H1 (cell line): ENCODE results near the gene ZNF292. TPM values are rescaled to one million over a fixed set of nuclear protein-coding genes. Genes with fewer than 3 reads are reported as not detected.

Experiments
- CTCF ChIA-PET: fragments of 300-600 bp; sonication (Branson Sonifier 250); formaldehyde crosslinking; loops from one replicate; lab custom pipeline; 2021; ENCODE audit not compliant: partially characterized antibody; lab: Charles Lee
- POLR2A ChIA-PET: fragments of 300-600 bp; sonication (Branson Sonifier 250); formaldehyde crosslinking; loops from one replicate; lab custom pipeline; 2021; ENCODE audit warnings: inconsistent platforms; ENCODE audit not compliant: partially characterized antibody; lab: Charles Lee
- DNase-seq, 2 experiments: peaks; one replicate each; pipeline versions ENCODE4 v3.0.0 to v3.0.0-alpha.2; 2010 to 2022; ENCODE audit warnings: low spot score in 2 of 2, low read depth in 1 of 2, mixed read lengths in 1 of 2
- FAIRE-seq: peaks from 2 replicates; lab custom pipeline; 2011; peaks lifted over from hg19 to GRCh38; lab: Jason Lieb, UNC
- H2AFZ ChIP-seq: 2 replicates; pipeline ENCODE4 v1.8.1; 2012; ENCODE audit warnings: low read length, inconsistent platforms
- H2AK5ac ChIP-seq: 2 replicates; pipeline ENCODE4 v1.6.1; 2013; ENCODE audit warnings: low read depth, low read length
- H2BK120ac ChIP-seq: replicated peaks from 2 replicates; pipeline ENCODE3; 2013; ENCODE audit warnings: low read depth, low read length, inconsistent platforms
- H2BK12ac ChIP-seq: 2 replicates; pipeline ENCODE4 v1.6.1; 2013; ENCODE audit warnings: low read depth, low read length
- H2BK15ac ChIP-seq: 2 replicates; pipeline ENCODE4 v1.6.1; 2013; ENCODE audit warnings: low read length
- H2BK20ac ChIP-seq: 2 replicates; pipeline ENCODE4 v1.6.1; 2013; ENCODE audit warnings: low read length
- H2BK5ac ChIP-seq: 2 replicates; pipeline ENCODE4 v1.6.1; 2013; ENCODE audit warnings: low read depth, low read length
- H3K14ac ChIP-seq: 2 replicates; pipeline ENCODE4 v1.6.1; 2013; ENCODE audit warnings: inconsistent platforms; ENCODE audit not compliant: insufficient read length
- H3K18ac ChIP-seq: 2 replicates; pipeline ENCODE4 v1.6.1; 2013; ENCODE audit warnings: low read length; ENCODE audit errors: extremely low read depth
- H3K23ac ChIP-seq: 2 replicates; pipeline ENCODE4 v1.6.1; 2013; ENCODE audit warnings: inconsistent platforms; ENCODE audit not compliant: insufficient read length
- H3K23me2 ChIP-seq: 2 replicates; pipeline ENCODE4 v1.6.1; 2013; ENCODE audit warnings: low read depth, low read length
- H3K27ac ChIP-seq: 2 replicates; pipeline ENCODE4 v1.6.1; 2011; ENCODE audit warnings: low read depth, low read length, inconsistent platforms
- H3K27me3 ChIP-seq, 4 experiments: replicated peaks in 1 of 4; 1 replicate in 1 of 4; 2 replicates in 3 of 4; pipeline versions ENCODE4 v1.6.1 to v1.8.1; 2011 to 2013; ENCODE audit warnings: low read length in 3 of 4, mild to moderate bottlenecking in 3 of 4, inconsistent platforms in 2 of 4, mixed read lengths in 2 of 4, moderate library complexity in 1 of 4; ENCODE audit not compliant: control insufficient read depth in 3 of 4, insufficient read depth in 3 of 4; ENCODE audit errors: extremely low read depth in 1 of 4
- H3K36me3 ChIP-seq, 4 experiments: 2 replicates each; pipeline versions ENCODE4 v1.6.1 to v1.8.1; 2011 to 2013; ENCODE audit warnings: mild to moderate bottlenecking in 4 of 4, low read length in 3 of 4, moderate library complexity in 2 of 4, control low read depth in 1 of 4, inconsistent platforms in 1 of 4; ENCODE audit not compliant: insufficient read depth in 4 of 4, control insufficient read depth in 2 of 4
- H3K4ac ChIP-seq: replicated peaks from 2 replicates; pipeline ENCODE3; 2013; ENCODE audit warnings: low read length, low read depth, mixed read lengths, inconsistent platforms; ENCODE audit not compliant: insufficient read length
- H3K4me1 ChIP-seq, 4 experiments: replicated peaks in 1 of 4; 1 replicate in 1 of 4; 2 replicates in 3 of 4; pipeline versions ENCODE4 v1.6.1 to v1.8.1; 2011 to 2013; ENCODE audit warnings: low read length in 3 of 4, inconsistent platforms in 2 of 4, mixed read lengths in 1 of 4; ENCODE audit not compliant: insufficient read depth in 4 of 4, control insufficient read depth in 3 of 4
- H3K4me2 ChIP-seq, 2 experiments: 2 replicates each; pipeline versions ENCODE4 v1.6.1 to v1.8.1; 2011 to 2013; ENCODE audit warnings: low read depth in 2 of 2, low read length in 2 of 2, control low read depth in 1 of 2, inconsistent platforms in 1 of 2, mild to moderate bottlenecking in 1 of 2; ENCODE audit not compliant: insufficient read depth in 1 of 2
- H3K4me3 ChIP-seq, 4 experiments: fragments of 200-600, 300-600 bp in 1 of 4; sonication (generic), shearing (Covaris generic), sonication (Bioruptor Twin) in 1 of 4; 2 replicates each; pipeline versions ENCODE4 v1.5.1 to v1.8.1; 2011 to 2016; ENCODE audit warnings: low read length in 4 of 4, low read depth in 3 of 4, control low read depth in 2 of 4, inconsistent platforms in 2 of 4, mild to moderate bottlenecking in 2 of 4, mixed read lengths in 1 of 4, moderate library complexity in 1 of 4; ENCODE audit not compliant: insufficient read depth in 2 of 4; ENCODE audit errors: extremely low read depth in 1 of 4
- H3K56ac ChIP-seq: replicated peaks from 2 replicates; pipeline ENCODE3; 2013; ENCODE audit warnings: low read depth, mild to moderate bottlenecking, mixed read lengths, low read length, inconsistent platforms; ENCODE audit not compliant: insufficient read length
- H3K79me1 ChIP-seq: 2 replicates; pipeline ENCODE4 v1.6.1; 2013; ENCODE audit warnings: low read depth, low read length, control low read depth
- H3K79me2 ChIP-seq, 2 experiments: 2 replicates each; pipeline versions ENCODE4 v1.6.1 to v1.8.1; 2012 to 2013; ENCODE audit warnings: low read length in 2 of 2, mild to moderate bottlenecking in 2 of 2, inconsistent platforms in 1 of 2; ENCODE audit not compliant: insufficient read depth in 2 of 2, control insufficient read depth in 1 of 2
- H3K9ac ChIP-seq, 4 experiments: replicated peaks in 1 of 4; 1 replicate in 1 of 4; 2 replicates in 3 of 4; pipeline versions ENCODE4 v1.6.1 to v1.8.1; 2011 to 2013; ENCODE audit warnings: low read depth in 3 of 4, low read length in 3 of 4, control low read depth in 2 of 4, mild to moderate bottlenecking in 2 of 4, moderate library complexity in 2 of 4, inconsistent platforms in 1 of 4; ENCODE audit errors: extremely low read depth in 1 of 4
- H3K9me3 ChIP-seq, 2 experiments: 2 replicates each; pipeline versions ENCODE4 v1.6.1 to v1.8.1; 2012 to 2013; ENCODE audit warnings: mild to moderate bottlenecking in 2 of 2, moderate library complexity in 2 of 2, control low read depth in 1 of 2, inconsistent platforms in 1 of 2, low read depth in 1 of 2, low read length in 1 of 2, mixed read lengths in 1 of 2; ENCODE audit not compliant: insufficient read depth in 2 of 2
- H4K20me1 ChIP-seq, 2 experiments: replicated peaks in 1 of 2; 2 replicates each; pipeline versions ENCODE3 to v1.8.1; 2011 to 2013; ENCODE audit warnings: inconsistent platforms in 2 of 2, low read length in 2 of 2, mild to moderate bottlenecking in 1 of 2; ENCODE audit not compliant: insufficient read depth in 2 of 2, control insufficient read depth in 1 of 2
- H4K5ac ChIP-seq: 2 replicates; pipeline ENCODE4 v1.6.1; 2013; ENCODE audit warnings: low read length, low read depth, mixed read lengths, inconsistent platforms; ENCODE audit not compliant: insufficient read length
- H4K8ac ChIP-seq: 2 replicates; pipeline ENCODE4 v1.8.0; 2013; ENCODE audit warnings: mild to moderate bottlenecking, moderate library complexity, low read length, inconsistent platforms; ENCODE audit not compliant: insufficient read depth; ENCODE audit errors: extremely low read depth
- H4K91ac ChIP-seq: replicated peaks from 2 replicates; pipeline ENCODE3; 2013; ENCODE audit warnings: low read length, mixed read lengths, inconsistent platforms; ENCODE audit not compliant: insufficient read length
- FOSL1 ChIP-seq: IDR thresholded peaks from 2 replicates; pipeline ENCODE4 v1.6.1; 2011; ENCODE audit warnings: mild to moderate bottlenecking, low read depth, low read length, moderate library complexity; ENCODE audit not compliant: insufficient read depth
- RNF2 ChIP-seq: fragments of 200-900, 300-1000 bp; sonication (generic); IDR thresholded peaks from 2 replicates; pipeline ENCODE4 v1.7.1; 2016; ENCODE audit warnings: borderline replicate concordance, low read depth, mild to moderate bottlenecking, antibody characterized with exemption, low read length; ENCODE audit not compliant: poor library complexity, severe bottlenecking; ENCODE audit errors: missing control alignments
- WGBS, 2 experiments: shearing (Covaris generic) in 1 of 2; methylation state at CpG; one replicate each; pipeline versions ENCODE4 v1.1.6 to v1.1.7; 2013 to 2015; ENCODE audit warnings: low lambda C conversion rate in 2 of 2, mixed read lengths in 2 of 2, inconsistent platforms in 1 of 2, low coverage in 1 of 2, missing lambda C conversion rate in 1 of 2; ENCODE audit not compliant: insufficient replicate concordance in 2 of 2, insufficient coverage in 1 of 2, insufficient read length in 1 of 2; ENCODE audit errors: extremely low coverage in 1 of 2, missing lambda C conversion rate in 1 of 2; 5-methylcytosine and 5-hydroxymethylcytosine counted together
- polyA plus RNA-seq, 7 experiments: library from polyadenylated mRNA; depleted of rRNA in 3 of 7; stranded (reverse) in 5 of 7; unstranded in 2 of 7; fragments of >200 nt in 5 of 7; fragments of 200-250 nt in 2 of 7; gene quantifications; 1 replicate in 5 of 7; 2 replicates in 1 of 7; 4 replicates in 1 of 7; pipeline versions ENCODE4 v1.2.1 to v1.2.3, GENCODE V29; 2011 to 2013; ENCODE audit warnings: missing spikeins in 2 of 7, mixed read lengths in 2 of 7
- total RNA-seq: library from RNA; stranded (reverse); fragmentation: NEBNext Ultra II Directional; extraction: Animal tissue kit (Norgen Biotek cat#: 25700); gene quantifications from 2 replicates; pipeline ENCODE4 v1.2.1, GENCODE V29; 2021

Gene ZNF292
- total and polyA plus RNA-seq, 2 of the 8 experiments (the other 6 are each of a cell fraction or from before 2014, with no cell fraction given): 6.8 to 44.2 TPM

DNA sequence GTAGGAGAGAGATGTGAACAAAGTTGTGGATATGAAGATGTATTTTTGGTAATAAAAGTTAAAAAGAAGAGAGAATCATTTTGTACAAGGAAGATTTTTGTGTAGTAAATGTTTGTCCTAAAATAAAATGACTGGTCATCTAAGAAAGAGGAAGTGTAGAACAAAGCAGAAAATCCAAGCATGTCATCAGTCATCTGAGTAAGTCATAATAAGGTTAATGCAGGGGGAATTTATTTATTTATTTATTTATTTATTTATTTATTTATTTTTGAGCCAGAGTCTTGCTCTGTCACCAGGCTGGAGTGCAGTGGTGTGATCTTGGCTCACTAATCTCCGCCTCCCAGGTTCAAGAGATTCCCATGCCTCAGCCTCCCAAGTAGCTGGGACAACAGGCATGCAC, 44.7 kb upstream of the ZNF292 start:
- no peaks in the 10 kb centered on the region for H3K79me2 ChIP-seq
- no peaks in the 10 kb centered on the region for H4K20me1 ChIP-seq
- H3K14ac ChIP-seq: no peak overlapping the region
- no peak for DNase-seq
- no peaks in the 10 kb centered on the region for H3K36me3 ChIP-seq
- H2BK120ac ChIP-seq: no peak overlapping the region
- H3K56ac ChIP-seq: no peak overlapping the region
- H3K18ac ChIP-seq: no peak overlapping the region
- H3K23ac ChIP-seq: no peak overlapping the region
- no peak for FAIRE-seq
- no peak overlapping the region for H2BK5ac ChIP-seq
- no peak overlapping the region for H2BK20ac ChIP-seq
- H2BK15ac ChIP-seq: no peak overlapping the region
- no peak overlapping the region for H4K91ac ChIP-seq
- ChIA-PET CTCF (no interaction called here), POLR2A (no interaction called here)
- peaks cover 0 to 6% (median 1%) of the 10 kb centered on the region in 4 experiments; a peak in 2 of 7 replicates for H3K4me1 ChIP-seq
- TF ChIP-seq FOSL1 (no peak), RNF2 (no peak)
- 89% methylated on average over 1 of the region's 1 CpG; no CpG with 5 or more reads in 1 of the 2 experiments for WGBS, 2 experiments
- H3K4ac ChIP-seq: no peak overlapping the region
- no peaks in the 10 kb centered on the region for H3K27me3 ChIP-seq
- no peak overlapping the region for H4K5ac ChIP-seq
- no peaks in the 10 kb centered on the region for H3K9me3 ChIP-seq
- H3K79me1 ChIP-seq: no peaks in the 10 kb centered on the region
- no peak overlapping the region for H3K4me3 ChIP-seq
- H3K23me2 ChIP-seq: no peaks in the 10 kb centered on the region
- H3K4me2 ChIP-seq: no peak overlapping the region
- no peak overlapping the region for H4K8ac ChIP-seq
- H2AK5ac ChIP-seq: no peak overlapping the region
- no peak overlapping the region for H3K27ac ChIP-seq
- no peak overlapping the region for H3K9ac ChIP-seq
- no peak overlapping the region for H2AFZ ChIP-seq
- no peak overlapping the region for H2BK12ac ChIP-seq
